ENCODE data around the gene RAB27A.
A peak's percentile ranks its signal among the peaks of the same experiment; 100 is the strongest.

RAB27A gene

DNA sequence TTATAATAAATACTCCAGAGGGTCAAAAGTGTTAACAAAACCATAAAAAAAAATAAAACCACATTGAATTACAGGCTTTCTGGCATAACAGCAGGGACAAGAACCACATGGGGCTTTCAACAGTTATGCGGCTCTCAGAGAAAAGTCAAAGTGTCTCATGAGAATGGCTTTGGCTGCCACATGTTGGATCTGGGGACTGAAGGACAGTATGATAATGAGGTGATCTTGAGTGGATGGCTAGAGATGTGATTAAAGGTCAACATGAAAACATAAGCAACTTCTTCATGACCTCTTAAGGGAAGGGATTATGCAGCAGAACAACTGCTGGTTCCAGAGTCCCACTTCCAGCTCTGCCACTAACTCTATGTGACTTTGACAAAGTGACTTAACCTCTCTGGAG lies 5.2 kb downstream of the RAB27A start:
- H3K9ac ChIP-seq (ENCODE audit: low read length): no peak overlapping the region
- H3K36me3 ChIP-seq (replicated peaks; ENCODE audit: insufficient read depth, low read length): no peaks in the 10 kb centered on the region
- H3F3A ChIP-seq (ENCODE audit: insufficient read depth, low read length): peaks cover 33% of the 10 kb centered on the region
- H3K9me3 ChIP-seq (replicated peaks; ENCODE audit: insufficient read depth, low read length): no peaks in the 10 kb centered on the region
- no peak overlapping the region for H3K27ac ChIP-seq (ENCODE audit: low read length)
- H3K4me2 ChIP-seq (ENCODE audit: low read depth, low read length): no peak overlapping the region
- H3K4me3 ChIP-seq (ENCODE audit: low read length): no peak overlapping the region
- TF ChIP-seq EZH2 (optimal IDR thresholded peaks at IDR 0.05; ENCODE audit: low read depth, low read length): no peak
- H3K4me1 ChIP-seq (ENCODE audit: low read length): peaks cover 53% of the 10 kb centered on the region
- no peaks in the 10 kb centered on the region for H4K20me1 ChIP-seq (ENCODE audit: insufficient read depth, low read length)
- H3K9me2 ChIP-seq (replicated peaks; ENCODE audit: insufficient read depth, low read length): no peaks in the 10 kb centered on the region
- H3K27me3 ChIP-seq (replicated peaks; ENCODE audit: insufficient read depth, low read length): no peaks in the 10 kb centered on the region
- H2AFZ ChIP-seq (ENCODE audit: low read length): no peak overlapping the region
- peaks cover 85% of the 10 kb centered on the region for H3K79me2 ChIP-seq (ENCODE audit: low read length)
- no peak for DNase-seq

DNA sequence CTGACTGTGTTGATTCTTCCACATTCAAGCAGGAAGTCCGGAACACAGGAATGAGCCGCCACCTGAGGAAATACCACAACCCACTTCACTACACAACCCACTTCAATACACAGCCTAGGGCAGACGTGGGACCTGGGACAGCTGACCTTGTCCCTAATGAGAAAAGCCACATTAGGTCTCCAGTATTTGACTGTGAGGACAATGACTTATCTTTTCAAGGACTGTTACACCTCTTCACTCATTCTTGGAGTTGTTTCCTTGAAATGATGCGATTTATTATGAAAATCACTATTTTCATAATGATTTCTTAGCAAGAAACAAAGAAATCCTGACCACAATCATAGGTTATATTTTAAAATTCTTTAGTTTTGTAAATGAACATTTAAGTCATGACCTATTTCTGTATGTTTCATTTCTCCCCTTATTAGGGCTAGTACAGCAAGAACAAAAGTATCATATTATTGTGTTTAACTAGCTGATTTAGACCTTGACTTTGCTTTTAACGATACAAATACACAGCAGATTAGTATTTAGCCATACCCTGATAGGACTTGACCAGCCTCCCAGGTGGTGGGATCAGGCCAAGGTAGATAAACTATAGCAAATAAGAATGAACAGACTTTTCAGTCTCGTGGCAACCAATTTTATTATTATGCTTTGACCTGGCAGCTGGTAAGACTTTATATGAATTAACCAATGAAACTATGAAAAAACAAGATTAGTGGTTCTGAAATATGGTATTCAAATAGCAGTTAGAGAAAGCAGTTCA lies 6.0 kb downstream of the RAB27A start:
- Histone ChIP-seq H3K9ac (ENCODE audit: low read length) (no peak overlapping the region), H3K9me2 (replicated peaks; ENCODE audit: insufficient read depth, low read length) (no peaks in the 10 kb centered on the region), H3K4me1 (ENCODE audit: low read length) (peaks cover 62% of the 10 kb centered on the region), H3K4me2 (ENCODE audit: low read depth, low read length) (0 out of 2 replicates have a peak overlapping the region, but pooled peaks have one; percentile 49), H3K27ac (ENCODE audit: low read length) (peak overlapping the region; percentile 94; the same call in 1 of the 2 replicates), H3F3A (ENCODE audit: insufficient read depth, low read length) (peaks cover 42% of the 10 kb centered on the region), H2AFZ (ENCODE audit: low read length) (no peak overlapping the region), H3K27me3 (replicated peaks; ENCODE audit: insufficient read depth, low read length) (no peaks in the 10 kb centered on the region), H4K20me1 (ENCODE audit: insufficient read depth, low read length) (no peaks in the 10 kb centered on the region), H3K79me2 (ENCODE audit: low read length) (peaks cover 82% of the 10 kb centered on the region), H3K4me3 (ENCODE audit: low read length) (no peak overlapping the region), H3K9me3 (replicated peaks; ENCODE audit: insufficient read depth, low read length) (no peaks in the 10 kb centered on the region), H3K36me3 (replicated peaks; ENCODE audit: insufficient read depth, low read length) (no peaks in the 10 kb centered on the region)
- TF ChIP-seq EZH2phosphoT487 (IDR thresholded peaks at IDR 0.05; ENCODE audit: low read length) (no peak), EZH2 (optimal IDR thresholded peaks at IDR 0.05; ENCODE audit: low read depth, low read length) (no peak)
- TF ChIP-seq, protein P1, sequence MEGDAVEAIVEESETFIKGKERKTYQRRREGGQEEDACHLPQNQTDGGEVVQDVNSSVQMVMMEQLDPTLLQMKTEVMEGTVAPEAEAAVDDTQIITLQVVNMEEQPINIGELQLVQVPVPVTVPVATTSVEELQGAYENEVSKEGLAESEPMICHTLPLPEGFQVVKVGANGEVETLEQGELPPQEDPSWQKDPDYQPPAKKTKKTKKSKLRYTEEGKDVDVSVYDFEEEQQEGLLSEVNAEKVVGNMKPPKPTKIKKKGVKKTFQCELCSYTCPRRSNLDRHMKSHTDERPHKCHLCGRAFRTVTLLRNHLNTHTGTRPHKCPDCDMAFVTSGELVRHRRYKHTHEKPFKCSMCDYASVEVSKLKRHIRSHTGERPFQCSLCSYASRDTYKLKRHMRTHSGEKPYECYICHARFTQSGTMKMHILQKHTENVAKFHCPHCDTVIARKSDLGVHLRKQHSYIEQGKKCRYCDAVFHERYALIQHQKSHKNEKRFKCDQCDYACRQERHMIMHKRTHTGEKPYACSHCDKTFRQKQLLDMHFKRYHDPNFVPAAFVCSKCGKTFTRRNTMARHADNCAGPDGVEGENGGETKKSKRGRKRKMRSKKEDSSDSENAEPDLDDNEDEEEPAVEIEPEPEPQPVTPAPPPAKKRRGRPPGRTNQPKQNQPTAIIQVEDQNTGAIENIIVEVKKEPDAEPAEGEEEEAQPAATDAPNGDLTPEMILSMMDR (IDR thresholded peaks at IDR 0.05; ENCODE audit: low read length): no peak
- no peak for DNase-seq

- Histone ChIP-seq H3K79me2 (ENCODE audit: low read length) (peaks cover 80% of the 10 kb centered on the region), H4K20me1 (ENCODE audit: insufficient read depth, low read length) (no peaks in the 10 kb centered on the region), H2AFZ (ENCODE audit: low read length) (no peak overlapping the region), H3K27me3 (replicated peaks; ENCODE audit: insufficient read depth, low read length) (no peaks in the 10 kb centered on the region), H3K4me3 (ENCODE audit: low read length) (no peak overlapping the region), H3K9ac (ENCODE audit: low read length) (no peak overlapping the region), H3K4me2 (ENCODE audit: low read depth, low read length) (peak overlapping the region; percentile 49; the same call in 1 of the 2 replicates), H3K36me3 (replicated peaks; ENCODE audit: insufficient read depth, low read length) (no peaks in the 10 kb centered on the region), H3K4me1 (ENCODE audit: low read length) (peaks cover 68% of the 10 kb centered on the region), H3K9me3 (replicated peaks; ENCODE audit: insufficient read depth, low read length) (no peaks in the 10 kb centered on the region), H3K27ac (ENCODE audit: low read length) (peak overlapping the region; percentile 94; the same call in 1 of the 2 replicates), H3F3A (ENCODE audit: insufficient read depth, low read length) (peaks cover 53% of the 10 kb centered on the region), H3K9me2 (replicated peaks; ENCODE audit: insufficient read depth, low read length) (no peaks in the 10 kb centered on the region)
- no peak for TF ChIP-seq EZH2phosphoT487 (IDR thresholded peaks at IDR 0.05; ENCODE audit: low read length)
- no peak for TF ChIP-seq EZH2 (optimal IDR thresholded peaks at IDR 0.05; ENCODE audit: low read depth, low read length)
- TF ChIP-seq, protein P1 (IDR thresholded peaks at IDR 0.05; ENCODE audit: low read length): no peak
- DNase-seq: no peak
These were observed 7.3 kb downstream of the RAB27A start for GRCh38 chr15:55282284-55282833.
